Spleen (tissue), 7 donors: ENCODE results near the gene AGAP3.

Experiments
- CTCF ChIP-seq, 11 experiments: fragments of 200-600 bp in 7 of 11; fragments of 450-650 bp in 4 of 11; sonication (generic) in 4 of 11; IDR thresholded peaks in 8 of 11; conservative IDR thresholded peaks in 3 of 11; 1 replicate in 7 of 11; 2 replicates in 4 of 11; pipeline versions ENCODE4 v1.4.0 to v1.8.0; 2016 to 2021; ENCODE audit warnings: antibody characterized with exemption in 11 of 11, inconsistent platforms in 4 of 11, mild to moderate bottlenecking in 1 of 11
- POLR2A ChIP-seq, 3 donors: fragments of 450-650 bp; IDR thresholded peaks; one replicate each; pipeline ENCODE4 v1.5.1; 2017; ENCODE audit warnings: antibody characterized with exemption in 3 of 3, mild to moderate bottlenecking in 1 of 3
- POLR2AphosphoS5 ChIP-seq, 3 donors: sonication (generic); formaldehyde crosslinking; IDR thresholded peaks; one replicate each; pipeline ENCODE4 v1.5.1; 2017; ENCODE audit warnings: antibody characterized with exemption in 3 of 3
- donor health status: DM: no; HTN: no; CAD: no; lungs with moderate emphysema.
- donor health status: DM: no; HTN: no; CAD: no.
- donor health status: DM: no; HTN: no; CAD: no.

GRCh38 chr7:151100921-151101320 lies 14.6 kb downstream of the AGAP3 start:
- TF ChIP-seq CTCF (IDR thresholded peaks at IDR 0.05 in 8 of 11, conservative IDR thresholded peaks at IDR 0.05 in 3 of 11) = no peak
- TF ChIP-seq POLR2AphosphoS5 (IDR thresholded peaks at IDR 0.05) = no peak
- no peak for TF ChIP-seq POLR2A (IDR thresholded peaks at IDR 0.05)
